ENCODE results near the gene SNHG17. TPM values are rescaled to one million over a fixed set of nuclear protein-coding genes. Genes with fewer than 3 reads are reported as not detected.
"Not testable (repeated sequence)": the region's sequence is repeated elsewhere in the genome, so short reads cannot be mapped to it uniquely, and the experiment has no call there.

Gene SNHG17
- total RNA-seq, 1 experiment from 2014 or later, result 111 TPM

DNA sequence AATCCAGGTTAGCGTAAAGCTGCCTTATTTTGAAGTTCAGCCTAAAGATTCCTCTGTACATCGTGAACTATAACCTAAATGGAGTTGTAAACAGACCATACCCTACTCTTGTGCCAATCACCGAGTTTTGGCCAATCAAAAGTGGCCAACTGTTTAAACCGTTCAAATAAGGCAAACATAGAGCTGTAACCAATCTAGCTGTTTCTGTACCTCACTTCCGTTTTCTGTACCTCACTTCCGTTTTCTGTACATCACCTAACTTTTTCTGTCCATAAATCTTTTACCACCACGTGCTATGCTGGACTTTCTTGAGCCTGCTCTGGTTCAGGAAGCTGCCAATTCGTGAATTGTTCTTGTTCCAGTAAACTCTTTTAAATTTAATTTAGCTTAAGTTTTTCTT lies 49.1 kb downstream of the SNHG17 start:
- intact Hi-C loops (cut with micrococcal nuclease; ENCODE audit: unreplicated experiment), result no loop called here
- peaks cover 82% of the 10 kb centered on the region for H3K27me3 Mint-ChIP-seq (ENCODE audit: unreplicated experiment)
- no peak for DNase-seq
- TF ChIP-seq, protein P1, sequence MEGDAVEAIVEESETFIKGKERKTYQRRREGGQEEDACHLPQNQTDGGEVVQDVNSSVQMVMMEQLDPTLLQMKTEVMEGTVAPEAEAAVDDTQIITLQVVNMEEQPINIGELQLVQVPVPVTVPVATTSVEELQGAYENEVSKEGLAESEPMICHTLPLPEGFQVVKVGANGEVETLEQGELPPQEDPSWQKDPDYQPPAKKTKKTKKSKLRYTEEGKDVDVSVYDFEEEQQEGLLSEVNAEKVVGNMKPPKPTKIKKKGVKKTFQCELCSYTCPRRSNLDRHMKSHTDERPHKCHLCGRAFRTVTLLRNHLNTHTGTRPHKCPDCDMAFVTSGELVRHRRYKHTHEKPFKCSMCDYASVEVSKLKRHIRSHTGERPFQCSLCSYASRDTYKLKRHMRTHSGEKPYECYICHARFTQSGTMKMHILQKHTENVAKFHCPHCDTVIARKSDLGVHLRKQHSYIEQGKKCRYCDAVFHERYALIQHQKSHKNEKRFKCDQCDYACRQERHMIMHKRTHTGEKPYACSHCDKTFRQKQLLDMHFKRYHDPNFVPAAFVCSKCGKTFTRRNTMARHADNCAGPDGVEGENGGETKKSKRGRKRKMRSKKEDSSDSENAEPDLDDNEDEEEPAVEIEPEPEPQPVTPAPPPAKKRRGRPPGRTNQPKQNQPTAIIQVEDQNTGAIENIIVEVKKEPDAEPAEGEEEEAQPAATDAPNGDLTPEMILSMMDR (IDR thresholded peaks at IDR 0.05; ENCODE audit: unreplicated experiment), result no peak
- H3K27ac Mint-ChIP-seq (ENCODE audit: unreplicated experiment), result no peak overlapping the region
- CTCF ChIA-PET, result interaction anchor here (0.6 to 0.8 kb wide), 2 partner anchors 11 to 21 kb away, joined by 3 to 4 read pairs; no protein-coding TSS in a partner anchor
- no peaks in the 10 kb centered on the region for H3K9me3 Mint-ChIP-seq (ENCODE audit: low read depth, unreplicated experiment)
- no peaks in the 10 kb centered on the region for H3K4me1 Mint-ChIP-seq (ENCODE audit: low read depth, unreplicated experiment)
- no peak overlapping the region for H3K4me3 Mint-ChIP-seq (ENCODE audit: low read depth, unreplicated experiment)
- H3K36me3 Mint-ChIP-seq (ENCODE audit: insufficient read depth, unreplicated experiment), result no peaks in the 10 kb centered on the region
- no TSS peak for BruUV-seq (replicated peaks)

DNA sequence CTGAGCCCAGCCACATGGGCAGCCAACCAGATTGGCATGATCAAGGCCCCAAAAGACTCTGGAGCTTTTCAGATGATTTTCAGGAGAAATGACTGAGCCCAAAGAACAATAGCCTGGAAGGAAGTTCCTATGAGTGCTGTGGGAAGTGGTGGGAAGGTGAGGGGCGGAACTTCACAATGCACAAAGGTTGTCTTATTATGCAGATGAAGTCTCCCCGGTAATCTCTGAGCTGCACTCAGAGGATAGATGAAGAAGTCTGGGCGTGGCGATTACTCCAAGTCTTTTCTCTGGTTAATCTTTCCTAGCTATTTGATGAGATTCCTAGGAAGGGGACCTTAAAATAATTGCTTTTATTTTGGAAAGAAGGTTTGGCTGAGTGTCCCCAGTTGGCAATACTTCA lies 52.0 kb downstream of the SNHG17 start:
- CTCF ChIA-PET, result interaction anchor here (1.0 kb wide), 1 partner anchor 21 kb away, joined by 3 read pairs; no protein-coding TSS in a partner anchor
- H3K4me3 Mint-ChIP-seq (ENCODE audit: low read depth, unreplicated experiment), result no peak overlapping the region
- no peaks in the 10 kb centered on the region for H3K9me3 Mint-ChIP-seq (ENCODE audit: low read depth, unreplicated experiment)
- intact Hi-C loops (cut with micrococcal nuclease; ENCODE audit: unreplicated experiment), result no loop called here
- H3K36me3 Mint-ChIP-seq (ENCODE audit: insufficient read depth, unreplicated experiment), result no peaks in the 10 kb centered on the region
- H3K4me1 Mint-ChIP-seq (ENCODE audit: low read depth, unreplicated experiment), result no peaks in the 10 kb centered on the region
- H3K27ac Mint-ChIP-seq (ENCODE audit: unreplicated experiment), result no peak overlapping the region
- no TSS peak for BruUV-seq (replicated peaks)
- TF ChIP-seq, protein P1 (IDR thresholded peaks at IDR 0.05; ENCODE audit: unreplicated experiment), result no peak
- DNase-seq, result no peak
- peaks cover 59% of the 10 kb centered on the region for H3K27me3 Mint-ChIP-seq (ENCODE audit: unreplicated experiment)

DNA sequence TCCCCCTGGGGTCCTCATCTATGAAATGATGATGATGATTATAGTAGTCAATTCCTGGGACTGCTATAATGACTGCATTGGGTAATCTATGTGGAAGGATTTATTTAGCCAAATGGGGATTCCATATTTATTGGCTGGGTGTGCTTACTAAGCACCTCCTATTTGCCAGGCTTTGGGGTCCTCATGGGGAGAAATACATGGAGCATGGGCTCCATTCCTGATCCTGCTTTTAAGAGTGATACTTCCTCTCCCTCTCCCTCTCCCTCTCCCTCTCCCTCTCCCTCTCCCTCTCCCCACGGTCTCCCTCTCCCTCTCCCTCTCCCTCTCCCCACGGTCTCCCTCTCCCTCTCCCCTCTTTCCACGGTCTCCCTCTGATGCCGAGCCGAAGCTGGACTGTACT lies 57.3 kb downstream of the SNHG17 start:
- not testable (repeated sequence) for H3K4me3 Mint-ChIP-seq (ENCODE audit: low read depth, unreplicated experiment); BruUV-seq (replicated peaks)
- CTCF ChIA-PET, result interaction anchor here (0.6 kb wide), 1 partner anchor 544 kb away, joined by 4 read pairs; no protein-coding TSS in a partner anchor

DNA sequence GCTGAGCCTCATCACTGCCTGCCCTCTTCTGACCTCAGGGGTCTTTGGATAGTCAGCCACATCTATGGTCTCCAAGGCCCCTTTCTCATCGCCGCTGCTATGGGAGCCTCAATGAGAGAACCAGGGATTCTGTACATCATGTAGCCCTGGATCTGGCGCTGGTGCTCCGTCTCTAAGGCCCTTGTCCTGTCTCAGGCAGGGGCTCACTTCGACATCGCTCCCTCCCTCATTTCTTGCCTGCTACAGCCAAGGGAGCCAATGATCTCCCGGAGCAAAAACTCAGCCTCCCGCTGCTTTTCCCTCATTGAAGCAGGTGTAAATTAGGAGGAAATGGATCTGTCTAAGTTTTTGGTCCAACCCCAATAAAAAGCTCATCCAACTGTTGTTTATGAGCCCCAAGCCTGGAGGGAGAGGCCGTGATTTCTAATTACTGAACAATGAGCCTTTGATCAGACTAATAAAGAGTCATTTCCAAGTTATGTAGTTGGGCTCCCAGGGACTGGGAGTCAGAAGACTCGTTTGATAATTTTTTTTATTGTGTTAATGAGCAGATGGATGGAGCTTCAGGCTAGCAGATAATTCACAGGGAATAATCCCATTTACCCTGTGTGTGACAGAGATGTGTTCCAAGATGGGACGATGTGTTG lies 58.0 kb downstream of the SNHG17 start:
- no peaks in the 10 kb centered on the region for H3K36me3 Mint-ChIP-seq (ENCODE audit: insufficient read depth, unreplicated experiment)
- H3K9me3 Mint-ChIP-seq (ENCODE audit: low read depth, unreplicated experiment), result no peaks in the 10 kb centered on the region
- CTCF ChIA-PET, result no interaction called here
- no TSS peak for BruUV-seq (replicated peaks)
- no peak overlapping the region for H3K27ac Mint-ChIP-seq (ENCODE audit: unreplicated experiment)
- no peak overlapping the region for H3K4me3 Mint-ChIP-seq (ENCODE audit: low read depth, unreplicated experiment)
- H3K27me3 Mint-ChIP-seq (ENCODE audit: unreplicated experiment), result peaks cover 59% of the 10 kb centered on the region
- H3K4me1 Mint-ChIP-seq (ENCODE audit: low read depth, unreplicated experiment), result no peaks in the 10 kb centered on the region
- TF ChIP-seq, protein P1 (IDR thresholded peaks at IDR 0.05; ENCODE audit: unreplicated experiment), result no peak
- intact Hi-C loops (cut with micrococcal nuclease; ENCODE audit: unreplicated experiment), result no loop called here
- no peak for DNase-seq

More for the DNA sequence above, 57.3 kb downstream of the SNHG17 start:
- H3K9me3 Mint-ChIP-seq (ENCODE audit: low read depth, unreplicated experiment); H3K27ac Mint-ChIP-seq (ENCODE audit: unreplicated experiment); H3K4me1 Mint-ChIP-seq (ENCODE audit: low read depth, unreplicated experiment); DNase-seq; H3K36me3 Mint-ChIP-seq (ENCODE audit: insufficient read depth, unreplicated experiment); intact Hi-C loops (cut with micrococcal nuclease; ENCODE audit: unreplicated experiment): not testable (repeated sequence)
- peaks cover 59% of the 10 kb centered on the region for H3K27me3 Mint-ChIP-seq (ENCODE audit: unreplicated experiment)

DNA sequence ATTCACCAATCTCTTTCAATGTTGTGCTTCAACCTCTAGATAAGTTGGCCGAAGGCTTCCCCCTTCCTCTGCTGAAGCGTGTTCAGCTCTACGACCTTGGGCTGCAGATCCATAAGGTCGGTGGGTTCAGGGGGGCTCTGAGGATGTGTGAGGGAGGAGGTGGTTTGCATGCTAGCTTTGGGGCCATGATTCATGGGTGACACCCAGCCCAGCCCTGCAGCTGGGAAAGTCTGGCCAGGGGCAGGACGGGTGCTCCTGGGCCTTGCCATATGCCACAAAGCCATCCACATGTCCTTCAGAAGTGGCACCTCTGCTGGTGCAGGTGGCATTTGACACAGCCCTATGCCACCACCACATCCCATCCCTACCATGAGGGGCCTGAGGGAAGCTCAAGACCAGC lies 61.2 kb downstream of the SNHG17 start:
- Mint-ChIP-seq H3K4me1 (ENCODE audit: low read depth, unreplicated experiment) (no peaks in the 10 kb centered on the region), H3K36me3 (ENCODE audit: insufficient read depth, unreplicated experiment) (no peaks in the 10 kb centered on the region), H3K27ac (ENCODE audit: unreplicated experiment) (no peak overlapping the region), H3K4me3 (ENCODE audit: low read depth, unreplicated experiment) (no peak overlapping the region), H3K27me3 (ENCODE audit: unreplicated experiment) (peaks cover 78% of the 10 kb centered on the region), H3K9me3 (ENCODE audit: low read depth, unreplicated experiment) (no peaks in the 10 kb centered on the region)
- TF ChIP-seq, protein P1 (IDR thresholded peaks at IDR 0.05; ENCODE audit: unreplicated experiment), result no peak
- CTCF ChIA-PET, result interaction anchor here (0.5 to 0.7 kb wide), 2 partner anchors 482 to 791 kb away, joined by 3 read pairs; no protein-coding TSS in a partner anchor
- BruUV-seq (replicated peaks), result no TSS peak
- no peak for DNase-seq
- intact Hi-C loops (cut with micrococcal nuclease; ENCODE audit: unreplicated experiment), result no loop called here

All from Calu3 (cell line).